Stimulated activated CD4-positive, alpha-beta T cell treated with anti-CD3 and anti-CD28 coated beads, TNF-alpha, amount 100 ng/mL, for 4 hours (primary cell): ENCODE data around the gene MFSD6.
"Not testable (repeated sequence)": the region's sequence is repeated elsewhere in the genome, so short reads cannot be mapped to it uniquely, and the experiment has no call there.

Experiments used
- DNase-seq, 3 experiments: peaks; one replicate each; pipeline ENCODE4 v3.0.0-alpha.2; 2020; ENCODE audit warnings: low read depth in 3 of 3

MFSD6 gene

GRCh38 chr2:190405995-190406394 is 2.2 kb upstream of the MFSD6 start:
- DNase-seq = no peak

GRCh38 chr2:190406805-190407204 is 1.4 kb upstream of the MFSD6 start:
- DNase-seq = no peak

GRCh38 chr2:190407246-190407661 is 901 bp upstream of the MFSD6 start:
- DNase-seq = no peak

- peak; percentile 54 to 66 (median 57) for DNase-seq
Observed at GRCh38 chr2:190408538-190409271, 550 bp downstream of the MFSD6 start.

GRCh38 chr2:190409616-190410015 is 1.5 kb downstream of the MFSD6 start:
- DNase-seq = no peak

GRCh38 chr2:190410166-190410565 is 2.0 kb downstream of the MFSD6 start:
- DNase-seq = no peak

- DNase-seq = no peak
Observed at GRCh38 chr2:190412966-190413365, 4.8 kb downstream of the MFSD6 start.

- no peak for DNase-seq
Observed at GRCh38 chr2:190413421-190413820, 5.3 kb downstream of the MFSD6 start.

- no peak for DNase-seq
Observed at GRCh38 chr2:190415251-190415650, 7.1 kb downstream of the MFSD6 start.

GRCh38 chr2:190415794-190416775 is 7.9 kb downstream of the MFSD6 start:
- no peak for DNase-seq

GRCh38 chr2:190417045-190417842 is 9.1 kb downstream of the MFSD6 start:
- no peak for DNase-seq

GRCh38 chr2:190418727-190419126 is 10.6 kb downstream of the MFSD6 start:
- DNase-seq = no peak

GRCh38 chr2:190420801-190421200 is 12.6 kb downstream of the MFSD6 start:
- DNase-seq = no peak

GRCh38 chr2:190425221-190425866 is 17.2 kb downstream of the MFSD6 start:
- DNase-seq = no peak

GRCh38 chr2:190425883-190426658 is 17.9 kb downstream of the MFSD6 start:
- no peak for DNase-seq

GRCh38 chr2:190430866-190431265 is 22.7 kb downstream of the MFSD6 start:
- DNase-seq = not testable (repeated sequence)

- DNase-seq = no peak
Observed at GRCh38 chr2:190431907-190432306, 23.8 kb downstream of the MFSD6 start.

- no peak for DNase-seq
Observed at GRCh38 chr2:190432567-190433231, 24.5 kb downstream of the MFSD6 start.

GRCh38 chr2:190435031-190435670 is 27.0 kb downstream of the MFSD6 start:
- no peak for DNase-seq

- no peak for DNase-seq
Observed at GRCh38 chr2:190436557-190436956, 28.4 kb downstream of the MFSD6 start.
